Activated CD4-positive, alpha-beta T cell treated with anti-CD3 and anti-CD28 coated beads, Interleukin-2, amount 50 U/mL, for 24 hours (primary cell): ENCODE data around the gene HSPBAP1.
"Not testable (repeated sequence)": the region's sequence is repeated elsewhere in the genome, so short reads cannot be mapped to it uniquely, and the experiment has no call there.

Source experiments
- DNase-seq, 2 donors: peaks; one replicate each; pipeline ENCODE4 v3.0.0-alpha.2; 2020; ENCODE audit warnings: low read depth in 1 of 2, low spot score in 1 of 2

The HSPBAP1 gene

DNA sequence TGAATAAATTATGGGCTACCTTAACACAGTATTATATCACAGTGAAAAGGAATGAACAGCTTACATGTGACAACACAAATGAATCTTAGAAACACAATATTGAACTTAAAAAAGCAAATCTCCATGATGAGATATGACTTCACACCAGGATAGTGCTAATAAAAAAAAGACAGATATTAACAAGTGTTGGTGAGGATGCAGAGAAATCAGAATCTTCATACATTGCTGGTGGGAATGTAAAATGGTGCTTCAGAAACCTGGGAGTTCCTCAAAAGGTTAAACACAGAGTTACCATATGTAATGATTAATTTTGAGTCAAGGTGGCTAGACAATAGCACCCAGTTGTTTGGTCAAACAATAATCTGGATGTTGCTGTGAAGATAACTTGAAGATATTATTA lies 51.4 kb downstream of the HSPBAP1 start:
- DNase-seq, result no peak

- DNase-seq, result no peak
Measured at GRCh38 chr3:122739172-122739571, 54.5 kb downstream of the HSPBAP1 start.

- not testable (repeated sequence) for DNase-seq
Measured at GRCh38 chr3:122732682-122733525, 60.7 kb downstream of the HSPBAP1 start.

- DNase-seq, result no peak
Measured at GRCh38 chr3:122730240-122730639, 63.4 kb downstream of the HSPBAP1 start.

GRCh38 chr3:122728756-122729514 lies 64.7 kb downstream of the HSPBAP1 start:
- no peak for DNase-seq

GRCh38 chr3:122728186-122728585 lies 65.4 kb downstream of the HSPBAP1 start:
- DNase-seq, result no peak

DNA sequence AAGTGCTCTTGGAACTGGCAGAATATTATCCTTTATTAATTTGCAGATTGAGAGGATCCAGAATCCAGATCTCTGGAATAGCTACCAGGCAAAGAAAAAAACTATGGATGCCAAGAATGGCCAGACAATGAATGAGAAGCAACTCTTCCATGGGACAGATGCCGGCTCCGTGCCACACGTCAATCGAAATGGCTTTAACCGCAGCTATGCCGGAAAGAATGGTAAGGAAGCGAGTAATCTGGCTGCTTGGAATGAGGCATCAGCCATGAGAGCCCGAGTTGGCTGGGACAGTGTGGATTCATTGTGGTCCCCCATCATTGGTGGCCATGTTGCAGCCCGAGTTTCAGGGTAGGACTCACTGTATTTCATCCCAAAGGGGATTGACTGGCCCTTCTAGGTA lies 65.9 kb downstream of the HSPBAP1 start:
- DNase-seq, result no peak

GRCh38 chr3:122727294-122727693 lies 66.3 kb downstream of the HSPBAP1 start:
- no peak for DNase-seq

DNA sequence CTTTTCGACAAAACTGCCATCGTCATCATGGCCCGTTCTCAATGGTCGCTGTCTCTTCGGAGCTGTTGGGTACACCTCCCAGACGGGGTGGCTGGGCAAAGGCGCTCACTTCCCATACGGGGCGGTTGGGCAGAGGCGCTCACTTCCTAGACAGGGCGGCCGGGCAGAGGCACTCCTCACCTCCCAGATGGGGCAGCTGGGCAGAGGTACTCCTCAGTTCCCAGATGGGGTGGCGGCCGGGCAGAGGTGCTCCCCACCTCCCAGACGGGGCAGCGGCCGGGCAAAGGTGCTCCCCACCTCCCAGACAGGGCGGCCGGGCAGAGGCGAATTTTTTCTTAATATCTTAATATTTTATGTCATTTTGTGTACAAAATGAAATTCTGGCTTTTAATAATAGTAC lies 68.5 kb downstream of the HSPBAP1 start:
- DNase-seq, result no peak

DNA sequence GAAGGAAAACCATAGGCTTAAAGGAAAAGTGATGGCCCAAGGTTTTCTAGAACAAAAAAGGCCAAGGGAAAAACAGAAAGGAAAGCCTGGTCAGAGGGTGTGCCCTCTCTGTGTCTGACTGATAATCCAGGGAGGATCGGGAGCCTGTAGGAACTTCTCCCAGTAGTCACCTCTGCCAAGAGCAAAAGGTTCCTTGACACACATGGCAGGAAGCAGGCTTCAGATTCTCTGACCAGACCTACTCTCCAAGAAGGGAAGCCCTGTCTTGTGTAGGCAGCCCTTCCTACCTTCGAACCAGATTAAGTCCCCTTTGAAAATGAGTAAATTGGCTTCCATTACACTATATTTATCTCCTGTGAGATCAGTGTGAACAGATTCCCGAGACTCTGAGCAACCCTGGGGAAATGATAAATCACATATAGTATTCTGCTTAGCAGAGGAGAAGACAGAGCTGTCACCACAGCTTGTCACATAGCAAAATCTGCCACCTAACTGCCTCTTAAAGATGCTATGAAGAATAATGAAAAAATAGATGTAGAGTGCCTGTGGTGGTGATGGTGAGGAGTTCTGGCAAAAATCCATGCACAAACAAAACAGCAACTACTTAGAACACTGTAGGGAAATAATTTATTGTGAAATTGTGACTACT lies 74.2 kb downstream of the HSPBAP1 start:
- DNase-seq, result no peak

GRCh38 chr3:122716667-122717066 lies 77.0 kb downstream of the HSPBAP1 start:
- DNase-seq, result no peak

- DNase-seq, result no peak
Measured at GRCh38 chr3:122714273-122714672, 79.4 kb downstream of the HSPBAP1 start.

- DNase-seq, result not testable (repeated sequence)
Measured at GRCh38 chr3:122710616-122711251, 82.9 kb downstream of the HSPBAP1 start.

GRCh38 chr3:122705379-122705778 lies 88.3 kb downstream of the HSPBAP1 start:
- DNase-seq, result no peak

GRCh38 chr3:122700193-122700592 lies 93.4 kb downstream of the HSPBAP1 start:
- no peak for DNase-seq

DNA sequence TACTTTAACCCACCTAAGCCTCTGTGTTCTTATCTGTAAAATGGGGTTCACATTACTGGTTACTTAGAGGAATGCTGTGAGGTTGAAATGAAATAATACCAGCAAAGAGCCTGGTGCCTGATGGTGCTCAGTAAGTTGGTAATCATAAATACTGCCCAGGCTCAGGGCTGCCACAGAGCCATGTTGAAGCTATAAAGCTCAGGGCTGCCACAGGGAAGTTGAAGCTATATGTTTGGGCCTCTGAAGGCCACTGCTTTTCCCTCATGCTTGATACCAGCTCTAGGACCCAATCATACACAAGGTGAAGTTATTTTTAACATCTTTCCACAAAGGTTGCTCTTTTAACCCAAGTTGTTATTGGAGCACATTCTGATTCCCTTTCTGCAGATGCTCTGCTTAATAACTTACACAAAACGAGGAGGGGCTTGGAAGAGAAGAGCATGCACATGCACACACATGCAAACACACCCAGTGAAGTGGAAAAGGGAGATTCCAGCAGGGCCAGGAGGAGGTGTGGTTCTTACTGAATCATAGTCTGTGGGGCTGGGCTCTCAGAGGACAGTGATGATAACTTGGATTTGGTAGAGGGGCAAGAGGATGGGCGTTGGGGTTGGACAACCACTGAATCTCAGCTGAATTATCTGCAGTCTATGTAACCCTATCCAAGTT lies 95.5 kb downstream of the HSPBAP1 start:
- no peak for DNase-seq

DNA sequence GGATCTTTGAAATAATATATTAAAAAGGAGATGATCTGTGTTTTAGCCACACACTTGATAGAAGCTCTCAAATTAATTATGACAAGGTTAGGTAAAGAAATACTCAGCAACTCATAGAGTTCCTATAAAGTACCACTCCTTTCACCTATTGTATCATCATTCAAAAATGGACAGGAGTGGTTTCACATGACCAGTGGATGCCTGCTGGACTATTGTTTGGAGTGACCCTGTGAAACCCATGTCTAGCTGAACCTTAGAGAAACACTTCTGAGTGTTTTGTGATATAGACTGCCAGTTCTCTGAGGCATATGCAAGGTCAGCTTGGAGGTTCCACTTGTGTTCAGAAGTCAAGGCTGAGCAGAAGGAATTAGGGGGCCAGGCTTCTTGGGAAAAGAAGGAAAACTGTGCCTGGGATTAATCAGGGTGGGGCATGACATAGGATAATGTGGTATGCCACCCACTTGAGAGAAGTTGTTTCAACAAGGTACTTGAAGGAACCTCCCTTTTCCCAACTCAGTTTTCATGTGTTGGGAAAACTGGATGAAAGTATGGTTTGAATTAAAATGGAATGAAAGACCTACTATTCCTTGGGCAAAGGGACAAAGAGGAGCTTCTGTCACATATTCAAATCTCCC lies 97.6 kb downstream of the HSPBAP1 start:
- DNase-seq, result no peak

DNA sequence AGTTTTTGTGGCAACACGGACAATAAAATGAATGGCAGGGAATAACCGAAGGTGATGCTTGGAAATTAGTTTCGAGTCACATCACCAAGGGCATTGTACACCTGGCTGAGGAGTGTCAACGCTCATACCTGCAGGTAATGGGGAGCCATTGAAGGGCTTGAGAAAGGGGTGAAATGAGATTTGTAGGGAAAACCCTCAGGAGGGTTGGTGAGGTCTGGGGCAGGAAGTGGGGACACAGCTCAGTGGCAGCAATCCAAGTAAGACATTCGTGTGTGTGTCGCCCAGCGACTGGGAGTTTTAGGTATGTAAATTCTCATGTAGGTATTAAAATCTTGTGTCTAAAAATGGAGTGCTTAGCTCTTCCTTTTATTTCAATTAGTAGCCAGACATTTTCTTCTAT lies 98.7 kb downstream of the HSPBAP1 start:
- no peak for DNase-seq

- no peak for DNase-seq
Measured at GRCh38 chr3:122692674-122693073, 101.0 kb downstream of the HSPBAP1 start.

DNA sequence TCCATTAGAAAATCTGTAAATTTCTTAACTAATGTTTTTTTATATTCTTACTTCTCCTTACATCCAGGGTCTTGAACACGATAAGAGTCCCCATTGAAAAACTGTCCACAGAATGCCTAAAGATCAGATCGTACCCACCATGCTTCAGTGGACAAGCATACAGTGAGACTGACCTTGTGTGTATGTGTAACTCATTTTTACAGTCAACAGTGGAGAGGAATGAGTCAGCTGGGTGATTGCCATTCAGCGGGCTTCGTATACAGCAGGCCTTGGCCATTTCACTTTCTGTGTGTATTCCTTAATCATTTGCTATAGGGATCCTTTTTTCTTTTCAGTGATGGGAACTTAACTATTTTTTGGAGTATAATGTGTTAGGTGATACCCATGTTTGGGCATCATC lies 102.4 kb downstream of the HSPBAP1 start:
- DNase-seq, result no peak
